ENCODE results near the gene ANKRD13D. TPM values are rescaled to one million over a fixed set of nuclear protein-coding genes. Genes with fewer than 3 reads are reported as not detected.
"Not testable (repeated sequence)": the region's sequence is repeated elsewhere in the genome, so short reads cannot be mapped to it uniquely, and the experiment has no call there.

ANKRD13D gene
- total RNA-seq, 2 donors from 2014 or later = 56.6 to 58.6 TPM

DNA sequence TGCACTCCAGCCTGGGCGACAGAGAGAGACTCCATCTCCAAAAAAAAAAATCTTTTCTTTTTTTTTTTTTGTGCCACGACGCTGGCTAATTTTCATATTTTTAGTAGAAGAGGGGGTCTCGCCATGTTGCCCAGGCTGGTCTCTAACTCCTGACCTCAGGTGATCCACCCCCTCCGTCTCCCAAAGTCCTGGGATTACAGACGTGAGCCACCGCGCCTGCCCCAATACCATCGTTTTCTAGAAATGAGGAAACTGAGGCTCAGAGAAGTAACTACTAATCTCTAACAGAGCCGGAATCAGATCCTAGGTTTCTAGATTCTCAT lies 27.7 kb downstream of the ANKRD13D start:
- Mint-ChIP-seq H3K27me3 (ENCODE audit: insufficient read depth) (peaks cover 28% of the 10 kb centered on the region), H3K27ac (peak overlapping the region; percentile 93), H3K9me3 (no peaks in the 10 kb centered on the region), H3K36me3 (ENCODE audit: low read depth) (peaks cover under 1% of the 10 kb centered on the region), H3K4me1 (peaks cover 5% of the 10 kb centered on the region), H3K4me3 (peak overlapping the region; percentile 81)
- WGBS, 2 experiments (ENCODE audit: insufficient coverage in 1 of 2, insufficient read length in 1 of 2) = 2 to 7% methylated on average over 5 to 10 of the region's 10 CpGs
- peak overlapping the region; percentile 90 for H3K4me3 ChIP-seq (ENCODE audit: low read length)
- peaks cover 26% of the 10 kb centered on the region for H3K27me3 ChIP-seq (ENCODE audit: control insufficient read depth, insufficient read depth, low read length, poor library complexity, severe bottlenecking)
- H3K27ac ChIP-seq (ENCODE audit: low read depth, low read length) = peak overlapping the region; percentile 47
- H3K4me1 ChIP-seq (ENCODE audit: control insufficient read depth, insufficient read depth, low read length) = no peaks in the 10 kb centered on the region
- H3K9me3 ChIP-seq (ENCODE audit: control insufficient read depth, low read length) = no peaks in the 10 kb centered on the region
- DNase-seq = no peak
- H3K36me3 ChIP-seq (ENCODE audit: control insufficient read depth, insufficient read depth, low read length) = no peaks in the 10 kb centered on the region
- TF ChIP-seq, protein P1, sequence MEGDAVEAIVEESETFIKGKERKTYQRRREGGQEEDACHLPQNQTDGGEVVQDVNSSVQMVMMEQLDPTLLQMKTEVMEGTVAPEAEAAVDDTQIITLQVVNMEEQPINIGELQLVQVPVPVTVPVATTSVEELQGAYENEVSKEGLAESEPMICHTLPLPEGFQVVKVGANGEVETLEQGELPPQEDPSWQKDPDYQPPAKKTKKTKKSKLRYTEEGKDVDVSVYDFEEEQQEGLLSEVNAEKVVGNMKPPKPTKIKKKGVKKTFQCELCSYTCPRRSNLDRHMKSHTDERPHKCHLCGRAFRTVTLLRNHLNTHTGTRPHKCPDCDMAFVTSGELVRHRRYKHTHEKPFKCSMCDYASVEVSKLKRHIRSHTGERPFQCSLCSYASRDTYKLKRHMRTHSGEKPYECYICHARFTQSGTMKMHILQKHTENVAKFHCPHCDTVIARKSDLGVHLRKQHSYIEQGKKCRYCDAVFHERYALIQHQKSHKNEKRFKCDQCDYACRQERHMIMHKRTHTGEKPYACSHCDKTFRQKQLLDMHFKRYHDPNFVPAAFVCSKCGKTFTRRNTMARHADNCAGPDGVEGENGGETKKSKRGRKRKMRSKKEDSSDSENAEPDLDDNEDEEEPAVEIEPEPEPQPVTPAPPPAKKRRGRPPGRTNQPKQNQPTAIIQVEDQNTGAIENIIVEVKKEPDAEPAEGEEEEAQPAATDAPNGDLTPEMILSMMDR (conservative IDR thresholded peaks at IDR 0.05) = no peak
- H3K9ac ChIP-seq (ENCODE audit: extremely low read depth, low read length, poor library complexity, severe bottlenecking) = peak overlapping the region; percentile 37

DNA sequence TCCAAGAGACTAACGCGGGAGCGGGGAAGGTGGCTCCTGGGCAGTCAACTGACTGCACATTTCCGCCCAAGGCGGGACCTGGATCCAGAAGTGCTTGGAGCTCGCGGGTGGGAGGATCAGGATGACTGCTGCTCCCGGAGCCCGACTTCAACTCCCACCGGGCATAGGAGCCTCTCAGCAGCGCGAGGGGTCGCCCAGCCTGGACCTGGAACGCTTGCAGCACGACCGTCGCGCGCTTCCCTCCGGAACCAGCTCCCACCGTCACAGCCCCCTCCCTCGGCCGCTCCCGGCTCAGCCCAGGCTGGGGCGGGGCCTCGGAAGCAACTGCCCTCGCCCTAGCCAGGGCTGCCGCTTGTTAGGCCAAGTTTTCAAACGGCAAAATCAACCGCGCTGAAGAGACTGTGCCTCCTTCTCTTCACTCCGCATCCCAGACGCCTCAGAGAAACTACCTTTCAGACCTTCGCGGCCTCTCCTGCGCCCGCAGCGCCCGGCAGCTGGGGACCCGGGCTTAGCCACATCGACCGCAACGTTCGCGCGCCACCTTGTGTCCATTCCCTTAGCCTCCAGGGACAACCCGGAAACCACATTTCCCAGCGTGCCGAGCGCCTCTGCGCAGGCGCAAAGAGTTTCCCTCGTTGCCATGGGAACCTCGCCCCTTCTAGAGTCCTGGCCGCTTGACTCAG lies 28.2 kb downstream of the ANKRD13D start:
- DNase-seq = peak; percentile 99
- Histone ChIP-seq H3K4me1 (ENCODE audit: control insufficient read depth, insufficient read depth, low read length) (no peaks in the 10 kb centered on the region), H3K36me3 (ENCODE audit: control insufficient read depth, insufficient read depth, low read length) (no peaks in the 10 kb centered on the region), H3K4me3 (ENCODE audit: low read length) (peak overlapping the region; percentile 90), H3K27me3 (ENCODE audit: control insufficient read depth, insufficient read depth, low read length, poor library complexity, severe bottlenecking) (peaks cover 26% of the 10 kb centered on the region), H3K27ac (ENCODE audit: low read depth, low read length) (peak overlapping the region; percentile 47), H3K9ac (ENCODE audit: extremely low read depth, low read length, poor library complexity, severe bottlenecking) (peak overlapping the region; percentile 67), H3K9me3 (ENCODE audit: control insufficient read depth, low read length) (no peaks in the 10 kb centered on the region)
- H3K36me3 Mint-ChIP-seq (ENCODE audit: low read depth) = no peaks in the 10 kb centered on the region
- TF ChIP-seq, protein P1 (conservative IDR thresholded peaks at IDR 0.05) = peak; percentile 97
- H3K4me1 Mint-ChIP-seq = peaks cover 5% of the 10 kb centered on the region
- H3K9me3 Mint-ChIP-seq = no peaks in the 10 kb centered on the region
- H3K4me3 Mint-ChIP-seq = peak overlapping the region; percentile 81
- 0 to 1% methylated on average over 30 to 55 of the region's 55 CpGs for WGBS, 2 experiments (ENCODE audit: insufficient coverage in 1 of 2, insufficient read length in 1 of 2)
- peak overlapping the region; percentile 93 for H3K27ac Mint-ChIP-seq
- H3K27me3 Mint-ChIP-seq (ENCODE audit: insufficient read depth) = peaks cover 28% of the 10 kb centered on the region

DNA sequence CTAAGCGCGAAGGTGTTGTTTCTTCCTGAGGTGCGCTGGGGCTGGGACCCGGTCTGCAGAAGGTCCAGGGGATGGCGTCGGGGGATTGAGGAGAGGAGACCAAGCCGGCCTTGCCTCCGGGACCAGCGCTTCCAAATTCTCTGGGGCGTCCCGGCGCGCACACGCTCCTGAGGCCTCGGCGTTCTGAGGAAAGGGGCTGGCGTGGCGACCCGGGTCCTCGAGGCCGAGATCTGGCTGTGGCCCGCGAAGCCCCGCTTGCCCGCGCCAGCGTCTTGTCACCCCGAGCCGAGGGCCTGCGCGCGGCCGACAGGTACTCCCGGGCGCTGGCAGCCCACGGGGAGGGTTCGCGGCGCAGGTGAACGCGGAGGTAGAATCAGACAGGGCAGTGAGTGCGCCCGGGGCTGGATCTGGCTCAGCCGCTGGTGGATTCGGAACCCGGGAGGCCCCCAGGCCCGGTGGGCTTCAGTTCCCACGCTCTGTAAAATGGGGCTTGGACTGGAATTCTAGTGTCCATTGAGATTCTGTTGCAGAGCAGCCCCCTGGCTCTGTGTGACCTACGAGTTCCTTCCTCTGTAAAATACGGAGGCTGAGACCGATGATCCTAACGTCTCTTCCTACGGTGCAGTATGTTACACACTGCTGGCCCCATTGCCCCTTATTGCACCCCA lies 28.9 kb downstream of the ANKRD13D start:
- Mint-ChIP-seq H3K4me3 (peak overlapping the region; percentile 81), H3K27ac (peak overlapping the region; percentile 93), H3K27me3 (ENCODE audit: insufficient read depth) (peaks cover 28% of the 10 kb centered on the region), H3K36me3 (ENCODE audit: low read depth) (no peaks in the 10 kb centered on the region), H3K9me3 (no peaks in the 10 kb centered on the region), H3K4me1 (peaks cover 5% of the 10 kb centered on the region)
- Histone ChIP-seq H3K9me3 (ENCODE audit: control insufficient read depth, low read length) (no peaks in the 10 kb centered on the region), H3K4me1 (ENCODE audit: control insufficient read depth, insufficient read depth, low read length) (no peaks in the 10 kb centered on the region), H3K4me3 (ENCODE audit: low read length) (peak overlapping the region; percentile 90), H3K9ac (ENCODE audit: extremely low read depth, low read length, poor library complexity, severe bottlenecking) (peak overlapping the region; percentile 67), H3K27ac (ENCODE audit: low read depth, low read length) (no peak overlapping the region), H3K36me3 (ENCODE audit: control insufficient read depth, insufficient read depth, low read length) (no peaks in the 10 kb centered on the region), H3K27me3 (ENCODE audit: control insufficient read depth, insufficient read depth, low read length, poor library complexity, severe bottlenecking) (peaks cover 26% of the 10 kb centered on the region)
- WGBS, 2 experiments (ENCODE audit: insufficient coverage in 1 of 2, insufficient read length in 1 of 2) = 0 to 5% methylated on average over 31 to 53 of the region's 53 CpGs
- DNase-seq = no peak
- TF ChIP-seq, protein P1 (conservative IDR thresholded peaks at IDR 0.05) = no peak

DNA sequence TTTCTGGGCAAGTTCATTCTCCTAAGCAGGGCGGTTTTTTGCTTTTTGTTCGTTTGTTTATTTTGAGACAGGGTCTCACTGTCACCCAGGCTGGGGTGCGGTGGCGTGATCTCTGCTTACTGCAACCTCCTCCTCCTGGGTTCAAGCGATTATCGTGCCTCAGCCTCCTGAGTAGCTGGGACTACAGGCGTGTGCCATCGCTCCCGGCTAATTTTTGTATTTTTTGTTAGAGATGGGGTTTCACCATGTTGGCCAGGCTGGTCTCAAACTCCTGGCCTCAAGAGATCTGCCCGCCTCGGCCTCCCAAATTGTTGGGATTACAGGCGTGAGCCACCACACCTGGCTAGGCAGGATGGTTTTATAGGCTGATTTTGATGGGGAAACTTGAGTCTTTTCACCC lies 29.8 kb downstream of the ANKRD13D start:
- peak overlapping the region; percentile 90 for H3K4me3 ChIP-seq (ENCODE audit: low read length)
- H3K9ac ChIP-seq (ENCODE audit: extremely low read depth, low read length, poor library complexity, severe bottlenecking); H3K36me3 Mint-ChIP-seq (ENCODE audit: low read depth); H3K4me1 ChIP-seq (ENCODE audit: control insufficient read depth, insufficient read depth, low read length); DNase-seq; H3K4me1 Mint-ChIP-seq; H3K27ac Mint-ChIP-seq; H3K36me3 ChIP-seq (ENCODE audit: control insufficient read depth, insufficient read depth, low read length); H3K9me3 Mint-ChIP-seq; H3K27ac ChIP-seq (ENCODE audit: low read depth, low read length); H3K9me3 ChIP-seq (ENCODE audit: control insufficient read depth, low read length): not testable (repeated sequence)
- 81 to 95% methylated on average over 11 to 12 of the region's 12 CpGs for WGBS, 2 experiments (ENCODE audit: insufficient coverage in 1 of 2, insufficient read length in 1 of 2)
- H3K4me3 Mint-ChIP-seq = peak overlapping the region; percentile 81
- peaks cover 28% of the 10 kb centered on the region for H3K27me3 Mint-ChIP-seq (ENCODE audit: insufficient read depth)
- H3K27me3 ChIP-seq (ENCODE audit: control insufficient read depth, insufficient read depth, low read length, poor library complexity, severe bottlenecking) = peaks cover 26% of the 10 kb centered on the region

Data from endodermal cell (in vitro differentiated cells).